ENCODE data around the gene MECR.

DNA sequence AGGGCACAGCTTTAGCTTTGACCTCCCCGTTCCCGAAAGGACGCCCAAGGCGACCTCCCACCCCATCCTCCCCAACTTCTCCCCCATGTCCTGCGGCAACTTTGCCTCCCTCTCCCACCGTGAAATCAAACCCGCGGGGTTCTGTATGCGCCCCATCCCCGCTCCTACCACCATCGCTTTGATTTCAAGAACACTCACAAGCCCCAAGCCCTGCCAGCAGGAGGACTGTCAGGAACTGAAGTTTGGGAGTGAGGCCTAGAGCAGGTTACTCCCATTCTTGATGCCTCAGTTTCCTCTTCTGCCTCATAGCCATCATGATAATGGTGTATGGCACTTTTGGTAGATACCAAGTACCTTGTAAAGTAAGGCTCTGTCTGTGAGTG lies 7.9 kb upstream of the MECR start:
- TF ChIP-seq POLR2A (IDR thresholded peaks at IDR 0.05): no peak
- TF ChIP-seq, protein P1, sequence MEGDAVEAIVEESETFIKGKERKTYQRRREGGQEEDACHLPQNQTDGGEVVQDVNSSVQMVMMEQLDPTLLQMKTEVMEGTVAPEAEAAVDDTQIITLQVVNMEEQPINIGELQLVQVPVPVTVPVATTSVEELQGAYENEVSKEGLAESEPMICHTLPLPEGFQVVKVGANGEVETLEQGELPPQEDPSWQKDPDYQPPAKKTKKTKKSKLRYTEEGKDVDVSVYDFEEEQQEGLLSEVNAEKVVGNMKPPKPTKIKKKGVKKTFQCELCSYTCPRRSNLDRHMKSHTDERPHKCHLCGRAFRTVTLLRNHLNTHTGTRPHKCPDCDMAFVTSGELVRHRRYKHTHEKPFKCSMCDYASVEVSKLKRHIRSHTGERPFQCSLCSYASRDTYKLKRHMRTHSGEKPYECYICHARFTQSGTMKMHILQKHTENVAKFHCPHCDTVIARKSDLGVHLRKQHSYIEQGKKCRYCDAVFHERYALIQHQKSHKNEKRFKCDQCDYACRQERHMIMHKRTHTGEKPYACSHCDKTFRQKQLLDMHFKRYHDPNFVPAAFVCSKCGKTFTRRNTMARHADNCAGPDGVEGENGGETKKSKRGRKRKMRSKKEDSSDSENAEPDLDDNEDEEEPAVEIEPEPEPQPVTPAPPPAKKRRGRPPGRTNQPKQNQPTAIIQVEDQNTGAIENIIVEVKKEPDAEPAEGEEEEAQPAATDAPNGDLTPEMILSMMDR (IDR thresholded peaks at IDR 0.05): no peak
- TF ChIP-seq POLR2AphosphoS5 (IDR thresholded peaks at IDR 0.05): no peak
- no peak for TF ChIP-seq EP300 (IDR thresholded peaks at IDR 0.05)
